HG03565 (cell line): ENCODE data around the gene SBNO2.
"Not testable (repeated sequence)": the region's sequence is repeated elsewhere in the genome, so short reads cannot be mapped to it uniquely, and the experiment has no call there.

Experiments
- ATAC-seq: cut with Tn5 transposase; IDR thresholded peaks from one replicate; pipeline ENCODE4 v1.9.1; 2021; ENCODE audit warnings: mild to moderate bottlenecking, moderate library complexity; ENCODE audit not compliant: unreplicated experiment

SBNO2 gene

GRCh38 chr19:1140272-1141027, 33.6 kb downstream of the SBNO2 start:
- ATAC-seq: no peak

- no peak for ATAC-seq
These were observed 34.9 kb downstream of the SBNO2 start for GRCh38 chr19:1139126-1139525.

GRCh38 chr19:1138121-1138520, 35.9 kb downstream of the SBNO2 start:
- ATAC-seq: no peak

- no peak for ATAC-seq
These were observed 37.3 kb downstream of the SBNO2 start for GRCh38 chr19:1136621-1137317.

- ATAC-seq: no peak
These were observed 37.9 kb downstream of the SBNO2 start for GRCh38 chr19:1136201-1136600.

- ATAC-seq: no peak
These were observed 38.6 kb downstream of the SBNO2 start for GRCh38 chr19:1135454-1135853.

GRCh38 chr19:1134431-1134830, 39.6 kb downstream of the SBNO2 start:
- ATAC-seq: no peak

- peak; percentile 39 for ATAC-seq
These were observed 40.6 kb downstream of the SBNO2 start for GRCh38 chr19:1133471-1133929.

GRCh38 chr19:1132552-1133383, 41.3 kb downstream of the SBNO2 start:
- peak; percentile 8 for ATAC-seq

- peak; percentile 29 for ATAC-seq
These were observed 42.1 kb downstream of the SBNO2 start for GRCh38 chr19:1131718-1132551.

GRCh38 chr19:1130771-1131717, 43.0 kb downstream of the SBNO2 start:
- ATAC-seq: no peak

- ATAC-seq: no peak
These were observed 44.5 kb downstream of the SBNO2 start for GRCh38 chr19:1129535-1129934.

- not testable (repeated sequence) for ATAC-seq
These were observed 45.0 kb downstream of the SBNO2 start for GRCh38 chr19:1129084-1129483.

GRCh38 chr19:1128106-1128505, 46.0 kb downstream of the SBNO2 start:
- ATAC-seq: no peak

- ATAC-seq: no peak
These were observed 46.9 kb downstream of the SBNO2 start for GRCh38 chr19:1126984-1127760.

- no peak for ATAC-seq
These were observed 48.2 kb downstream of the SBNO2 start for GRCh38 chr19:1125601-1126467.

GRCh38 chr19:1123885-1124677, 50.0 kb downstream of the SBNO2 start:
- no peak for ATAC-seq
